ENCODE measurements around the gene MANSC4. TPM values are rescaled to one million over a fixed set of nuclear protein-coding genes. Genes with fewer than 3 reads are reported as not detected.
A peak's percentile ranks its signal among the peaks of the same experiment; 100 is the strongest.
"Not testable (repeated sequence)": the region's sequence is repeated elsewhere in the genome, so short reads cannot be mapped to it uniquely, and the experiment has no call there.

MANSC4 gene
- total RNA-seq, 2 experiments from 2014 or later: not detected

- H3K27me3 Mint-ChIP-seq: no peaks in the 10 kb centered on the region
- H3K36me3 Mint-ChIP-seq (ENCODE audit: low read depth): peaks cover 37% of the 10 kb centered on the region
- no peak overlapping the region for H3K27ac Mint-ChIP-seq
- ChIA-PET POLR2A (no interaction called here), CTCF (interaction anchor here (0.7 kb wide), 1 partner anchor 9 kb away, joined by 3 read pairs; no protein-coding TSS in a partner anchor)
- ATAC-seq (no peak), DNase-seq (no peak)
- intact Hi-C loops (cut with micrococcal nuclease): no loop called here
- H3K4me1 Mint-ChIP-seq (ENCODE audit: low read depth): peaks cover 9% of the 10 kb centered on the region
- H3K9me3 Mint-ChIP-seq: no peaks in the 10 kb centered on the region
- no peak for TF ChIP-seq CTCF (IDR thresholded peaks at IDR 0.05)
- no peak overlapping the region for H3K4me3 Mint-ChIP-seq
Measured at GRCh38 chr12:27743601-27744000, 36.4 kb downstream of the MANSC4 start.

- H3K27ac Mint-ChIP-seq; DNase-seq; H3K4me1 Mint-ChIP-seq (ENCODE audit: low read depth); H3K4me3 Mint-ChIP-seq; POLR2A ChIA-PET; H3K27me3 Mint-ChIP-seq; ATAC-seq; H3K9me3 Mint-ChIP-seq: not testable (repeated sequence)
- H3K36me3 Mint-ChIP-seq (ENCODE audit: low read depth): peaks cover 24% of the 10 kb centered on the region
- intact Hi-C loops (cut with micrococcal nuclease): loop anchor here (5.0 kb wide), 1 partner anchor 208 kb away; no protein-coding TSS in a partner anchor
- CTCF ChIA-PET: interaction anchor here (0.9 to 7.4 kb wide), 3 partner anchors 10 to 207 kb away, joined by 3 to 65 read pairs (median 44); no protein-coding TSS in a partner anchor
Measured at GRCh38 chr12:27734321-27734720, 45.7 kb downstream of the MANSC4 start.

- Mint-ChIP-seq H3K27me3 (no peaks in the 10 kb centered on the region), H3K4me3 (no peak overlapping the region), H3K36me3 (ENCODE audit: low read depth) (peaks cover 24% of the 10 kb centered on the region), H3K27ac (no peak overlapping the region), H3K9me3 (no peaks in the 10 kb centered on the region), H3K4me1 (ENCODE audit: low read depth) (peaks cover under 1% of the 10 kb centered on the region)
- intact Hi-C loops (cut with micrococcal nuclease): loop anchor here (1.0 to 5.0 kb wide), 2 partner anchors 88 to 209 kb away; no protein-coding TSS in a partner anchor
- DNase-seq (no peak), ATAC-seq (no peak)
- POLR2A ChIA-PET: interaction anchor here (0.6 kb wide), 1 partner anchor 324 kb away, joined by 5 read pairs; no protein-coding TSS in a partner anchor
- no peak for TF ChIP-seq CTCF (IDR thresholded peaks at IDR 0.05)
- CTCF ChIA-PET: interaction anchor here (0.7 to 7.4 kb wide), 13 partner anchors 8 to 236 kb away, joined by 3 to 65 read pairs (median 6); no protein-coding TSS in a partner anchor
Measured at GRCh38 chr12:27733791-27734190, 46.2 kb downstream of the MANSC4 start.

- ChIA-PET POLR2A (interaction anchor here (0.6 to 1.0 kb wide), 2 partner anchors 88 to 325 kb away, joined by 3 to 5 read pairs; no protein-coding TSS in a partner anchor), CTCF (interaction anchor here (0.7 to 7.4 kb wide), 19 partner anchors 8 to 237 kb away, joined by 3 to 65 read pairs (median 4); no protein-coding TSS in a partner anchor)
- ATAC-seq (peak; percentile 79), DNase-seq (peak; percentile 47)
- peak; percentile 82 for TF ChIP-seq CTCF (IDR thresholded peaks at IDR 0.05)
- Mint-ChIP-seq H3K27ac (no peak overlapping the region), H3K36me3 (ENCODE audit: low read depth) (peaks cover 25% of the 10 kb centered on the region), H3K4me3 (no peak overlapping the region), H3K27me3 (no peaks in the 10 kb centered on the region), H3K9me3 (no peaks in the 10 kb centered on the region), H3K4me1 (ENCODE audit: low read depth) (no peaks in the 10 kb centered on the region)
- intact Hi-C loops (cut with micrococcal nuclease): loop anchor here (1.0 to 5.0 kb wide), 2 partner anchors 88 to 209 kb away; no protein-coding TSS in a partner anchor
Measured at GRCh38 chr12:27733052-27733656, 46.9 kb downstream of the MANSC4 start.

- H3K4me3 Mint-ChIP-seq: no peak overlapping the region
- peaks cover 22% of the 10 kb centered on the region for H3K36me3 Mint-ChIP-seq (ENCODE audit: low read depth)
- TF ChIP-seq CTCF (IDR thresholded peaks at IDR 0.05): no peak
- DNase-seq (peak; percentile 12), ATAC-seq (no peak)
- H3K27me3 Mint-ChIP-seq: no peaks in the 10 kb centered on the region
- POLR2A ChIA-PET: interaction anchor here (1.0 kb wide), 1 partner anchor 89 kb away, joined by 3 read pairs; no protein-coding TSS in a partner anchor
- H3K27ac Mint-ChIP-seq: no peak overlapping the region
- no peaks in the 10 kb centered on the region for H3K4me1 Mint-ChIP-seq (ENCODE audit: low read depth)
- CTCF ChIA-PET: interaction anchor here (0.5 to 7.4 kb wide), 17 partner anchors 8 to 238 kb away, joined by 3 to 65 read pairs (median 4); no protein-coding TSS in a partner anchor
- intact Hi-C loops (cut with micrococcal nuclease): loop anchor here (5.0 kb wide), 1 partner anchor 210 kb away; no protein-coding TSS in a partner anchor
- no peaks in the 10 kb centered on the region for H3K9me3 Mint-ChIP-seq
Measured at GRCh38 chr12:27732281-27732680, 47.8 kb downstream of the MANSC4 start.
